ENCODE measurements around the gene MFAP1. TPM values are rescaled to one million over a fixed set of nuclear protein-coding genes. Genes with fewer than 3 reads are reported as not detected.
"Not testable (repeated sequence)": the region's sequence is repeated elsewhere in the genome, so short reads cannot be mapped to it uniquely, and the experiment has no call there.

MFAP1 gene
- total RNA-seq, 6 donors from 2014 or later: 7.4 to 20.0 (median 17.5) TPM

- Histone ChIP-seq H3K9me3 (no peaks in the 10 kb centered on the region), H3K27ac (no peak overlapping the region), H3K27me3 (no peaks in the 10 kb centered on the region), H3K36me3 (peaks cover 0 to 40% (median 0%) of the 10 kb centered on the region in 4 donors), H3K4me3 (no peak overlapping the region), H3K4me1 (no peaks in the 10 kb centered on the region)
- TF ChIP-seq CTCF (IDR thresholded peaks at IDR 0.05) (no peak), POLR2A (IDR thresholded peaks at IDR 0.05) (no peak), POLR2AphosphoS5 (IDR thresholded peaks at IDR 0.05) (no peak), EP300 (IDR thresholded peaks at IDR 0.05) (no peak)
- ATAC-seq (ENCODE audit: low FRiP score in 2 of 2): no peak
- WGBS, 2 donors: 98 to 100% methylated on average over 3 of the region's 3 CpGs
- no peak for DNase-seq
Observed at GRCh38 chr15:43851251-43851650, 26.8 kb upstream of the MFAP1 start.

GRCh38 chr15:43845421-43845820 is 20.9 kb upstream of the MFAP1 start:
- DNase-seq (no peak), ATAC-seq (ENCODE audit: low FRiP score in 2 of 2) (no peak)
- TF ChIP-seq EP300 (IDR thresholded peaks at IDR 0.05) (no peak), CTCF (IDR thresholded peaks at IDR 0.05) (no peak), POLR2AphosphoS5 (IDR thresholded peaks at IDR 0.05) (no peak), POLR2A (IDR thresholded peaks at IDR 0.05) (no peak)
- no peak overlapping the region for H3K27ac ChIP-seq
- H3K9me3 ChIP-seq: no peaks in the 10 kb centered on the region
- H3K4me3 ChIP-seq: no peak overlapping the region
- no peaks in the 10 kb centered on the region for H3K27me3 ChIP-seq
- no peaks in the 10 kb centered on the region for H3K4me1 ChIP-seq
- H3K36me3 ChIP-seq: peaks cover 0 to 27% (median 6%) of the 10 kb centered on the region in 4 donors

- WGBS, 2 donors: 95 to 97% methylated on average over 6 of the region's 6 CpGs
- H3K36me3 ChIP-seq: peaks cover 0 to 13% (median 3%) of the 10 kb centered on the region in 4 donors
- H3K27ac ChIP-seq; H3K9me3 ChIP-seq; H3K4me3 ChIP-seq; H3K27me3 ChIP-seq; ATAC-seq (ENCODE audit: low FRiP score in 2 of 2); H3K4me1 ChIP-seq; DNase-seq: not testable (repeated sequence)
Observed at GRCh38 chr15:43832485-43832884, 8.0 kb upstream of the MFAP1 start.

- Histone ChIP-seq H3K36me3 (peaks cover 0 to 13% (median 3%) of the 10 kb centered on the region in 4 donors), H3K4me1 (peaks cover 0 to 17% (median 7%) of the 10 kb centered on the region in 4 donors)
- 94% methylated on average over 14 of the region's 14 CpGs for WGBS, 2 donors
- ATAC-seq (ENCODE audit: low FRiP score in 2 of 2); DNase-seq; H3K4me3 ChIP-seq; H3K27ac ChIP-seq; H3K9me3 ChIP-seq; H3K27me3 ChIP-seq: not testable (repeated sequence)
Observed at GRCh38 chr15:43831519-43832052, 7.1 kb upstream of the MFAP1 start.

- DNase-seq; H3K27ac ChIP-seq; ATAC-seq (ENCODE audit: low FRiP score in 2 of 2); H3K36me3 ChIP-seq; H3K27me3 ChIP-seq; H3K4me3 ChIP-seq; H3K9me3 ChIP-seq: not testable (repeated sequence)
- WGBS, 2 donors: 94 to 96% methylated on average over 9 of the region's 9 CpGs
- peaks cover 5 to 22% (median 13%) of the 10 kb centered on the region in 4 donors for H3K4me1 ChIP-seq
Observed at GRCh38 chr15:43830691-43831275, 6.3 kb upstream of the MFAP1 start.

GRCh38 chr15:43829951-43830540 is 5.6 kb upstream of the MFAP1 start:
- not testable (repeated sequence) for H3K9me3 ChIP-seq; ATAC-seq (ENCODE audit: low FRiP score in 2 of 2); H3K27me3 ChIP-seq; H3K27ac ChIP-seq; H3K36me3 ChIP-seq; H3K4me3 ChIP-seq; DNase-seq
- 95% methylated on average over 9 of the region's 9 CpGs for WGBS, 2 donors
- peaks cover 5 to 26% (median 13%) of the 10 kb centered on the region in 4 donors for H3K4me1 ChIP-seq

Measured in upper lobe of left lung (tissue), 6 donors.